HG03097 (cell line): Measurements from ENCODE around the gene NDUFB3.
A peak's percentile ranks its signal among the peaks of the same experiment; 100 is the strongest.
"Not testable (repeated sequence)": the region's sequence is repeated elsewhere in the genome, so short reads cannot be mapped to it uniquely, and the experiment has no call there.

Experiments
- ATAC-seq: cut with Tn5 transposase; IDR thresholded peaks from one replicate; pipeline ENCODE4 v1.9.1; 2021; ENCODE audit not compliant: unreplicated experiment, low FRiP score

Gene NDUFB3

GRCh38 chr2:201084863-201085262, 13.1 kb downstream of the NDUFB3 start:
- no peak for ATAC-seq

DNA sequence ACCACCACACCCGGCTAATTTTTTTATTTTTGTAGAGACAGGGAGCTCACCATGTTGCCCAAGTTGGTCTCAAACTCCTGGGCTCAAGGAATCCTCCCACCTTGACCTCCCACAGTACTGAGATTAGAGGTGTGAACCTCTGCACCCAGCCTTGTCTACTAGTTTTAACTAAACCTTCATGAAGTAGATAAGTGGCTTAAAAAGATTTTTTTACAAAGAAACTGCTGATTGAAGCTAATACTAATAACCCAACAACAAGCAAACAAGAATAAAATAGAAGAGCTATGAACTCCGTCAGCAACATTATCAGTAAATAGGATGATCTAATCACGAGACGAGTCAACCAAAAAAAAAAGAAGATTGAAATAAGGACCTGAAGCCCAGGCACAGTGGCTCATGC, 18.8 kb downstream of the NDUFB3 start:
- ATAC-seq, result no peak

DNA sequence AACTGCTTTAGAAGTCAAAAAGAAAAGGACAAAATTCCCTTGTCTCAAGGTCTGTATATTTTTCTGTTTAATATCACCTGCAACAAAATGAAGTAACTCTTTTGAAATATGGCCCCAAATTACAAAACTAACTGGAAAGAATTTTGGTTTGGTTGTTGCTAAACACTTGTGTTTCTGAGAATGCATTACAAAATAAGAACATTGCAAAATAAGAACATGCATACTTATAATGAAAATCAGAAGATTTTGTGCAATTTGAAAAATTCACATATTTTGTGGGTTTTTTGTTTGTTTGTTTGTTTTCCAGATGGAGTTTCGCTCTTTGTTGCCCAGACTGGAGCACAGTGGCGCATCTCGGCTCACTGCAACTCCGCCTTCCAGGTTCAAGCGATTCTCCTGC, 21.8 kb downstream of the NDUFB3 start:
- no peak for ATAC-seq

DNA sequence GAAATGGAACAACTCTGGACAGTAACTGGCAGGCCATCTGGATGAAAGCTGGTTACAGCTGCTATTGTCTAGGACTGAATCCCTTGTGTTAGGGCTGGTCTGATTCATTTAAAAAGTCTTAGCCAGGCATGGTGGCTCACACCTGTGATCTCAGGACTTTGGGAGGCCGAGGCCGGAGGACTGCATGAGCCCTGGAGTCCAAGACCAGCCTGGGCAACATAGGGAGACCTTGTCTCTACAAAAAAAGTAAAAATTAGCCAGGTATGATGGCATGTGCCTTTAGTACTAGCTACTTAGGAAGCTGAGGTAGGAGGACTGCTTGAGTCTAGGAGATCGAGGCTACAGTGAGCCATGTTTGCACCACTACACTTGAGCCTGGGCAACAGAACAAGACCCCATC, 28.7 kb downstream of the NDUFB3 start:
- no peak for ATAC-seq

DNA sequence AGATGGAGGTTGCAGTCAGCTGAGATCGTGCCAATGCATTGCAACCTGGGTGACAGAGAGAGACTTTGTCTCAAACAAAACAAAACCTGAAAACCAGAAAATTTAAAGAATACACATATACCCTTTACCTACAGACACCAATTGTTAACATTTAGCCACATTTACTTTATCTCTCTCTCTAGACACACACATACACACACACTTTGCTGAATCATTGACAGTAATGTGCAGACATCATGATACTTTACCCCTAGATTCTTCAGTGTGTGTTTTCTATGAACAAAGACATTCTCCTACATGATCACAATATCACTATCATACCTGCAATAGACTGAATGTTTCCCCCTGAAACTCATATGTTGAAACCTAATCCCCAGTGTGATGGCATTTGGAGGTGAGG, 34.0 kb downstream of the NDUFB3 start:
- ATAC-seq, result no peak

DNA sequence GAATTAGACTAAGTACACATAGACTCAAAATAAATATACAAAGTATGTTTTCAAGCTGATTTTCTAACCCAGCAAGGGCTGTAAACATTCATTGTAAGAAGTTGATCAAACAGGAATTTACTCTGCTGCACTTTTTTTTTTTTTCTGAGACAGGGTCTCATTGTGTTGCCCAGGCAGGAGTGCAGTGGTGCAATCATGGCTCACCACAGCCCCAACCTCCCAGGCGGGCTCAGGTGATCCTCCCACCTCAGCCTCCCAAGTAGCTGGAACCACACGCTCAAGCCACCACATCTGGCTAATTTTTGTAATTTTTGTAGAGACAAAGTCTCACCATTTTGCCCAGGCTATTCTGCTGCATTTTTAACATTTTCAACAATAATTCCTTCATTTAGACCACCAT, 35.8 kb downstream of the NDUFB3 start:
- no peak for ATAC-seq

GRCh38 chr2:201108341-201108740, 36.5 kb downstream of the NDUFB3 start:
- no peak for ATAC-seq

DNA sequence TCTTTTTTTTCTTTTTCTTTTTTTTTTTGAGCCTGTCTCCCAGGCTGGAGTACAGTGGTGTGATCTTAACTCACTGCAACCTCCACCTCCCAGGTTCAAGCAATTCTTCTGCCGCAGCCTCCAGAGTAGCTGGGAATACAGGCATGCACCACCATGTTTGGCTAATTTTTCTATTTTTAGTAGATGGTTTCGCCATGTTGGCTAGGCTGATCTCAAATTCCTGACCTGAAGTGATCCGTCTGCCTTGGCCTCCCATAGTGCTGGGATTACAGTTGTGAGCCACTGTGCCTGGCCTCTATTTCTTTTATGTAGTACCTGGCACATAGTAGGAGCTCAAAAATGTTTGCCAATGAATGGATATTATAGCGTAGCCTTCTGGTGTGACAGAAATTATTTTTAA, 37.4 kb downstream of the NDUFB3 start:
- no peak for ATAC-seq

DNA sequence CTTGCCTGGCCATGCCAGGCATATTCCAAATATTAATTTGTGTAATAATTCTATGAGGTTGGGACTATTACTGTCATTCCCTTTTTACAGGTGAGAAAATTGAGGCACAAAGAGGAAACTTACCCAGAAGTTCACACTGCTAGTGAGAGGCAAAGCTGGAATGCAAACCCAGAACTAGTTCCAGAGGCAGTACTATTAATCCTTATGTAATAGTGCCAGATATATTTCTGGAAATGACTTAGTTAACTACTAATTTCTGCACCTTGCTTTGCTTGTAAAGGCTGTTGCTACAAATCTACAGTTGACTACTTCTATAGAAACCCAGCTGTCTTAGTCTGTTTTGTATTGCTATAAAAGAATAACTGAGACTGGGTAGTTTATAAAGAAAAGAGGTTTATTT, 38.8 kb downstream of the NDUFB3 start:
- ATAC-seq, result no peak

GRCh38 chr2:201111096-201111495, 39.3 kb downstream of the NDUFB3 start:
- ATAC-seq, result no peak

DNA sequence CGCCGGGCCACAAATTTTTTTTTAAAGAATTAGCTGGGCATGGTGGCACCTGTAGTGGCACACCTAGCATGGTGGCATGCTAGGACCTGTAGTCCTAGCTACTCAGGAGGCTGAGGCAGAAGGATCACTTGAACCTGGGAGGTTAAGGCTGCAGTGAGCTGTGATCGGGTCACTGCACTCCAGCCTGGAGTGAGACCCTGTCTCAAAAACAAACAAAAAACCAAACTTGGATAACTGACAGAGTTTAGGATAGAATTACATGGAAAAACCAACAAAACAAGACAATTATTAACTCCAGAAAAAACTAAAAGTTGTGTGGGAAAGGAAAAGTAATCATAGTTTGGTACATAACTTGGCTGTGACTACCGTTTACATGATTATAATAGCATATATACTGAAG, 42.5 kb downstream of the NDUFB3 start:
- ATAC-seq, result no peak

DNA sequence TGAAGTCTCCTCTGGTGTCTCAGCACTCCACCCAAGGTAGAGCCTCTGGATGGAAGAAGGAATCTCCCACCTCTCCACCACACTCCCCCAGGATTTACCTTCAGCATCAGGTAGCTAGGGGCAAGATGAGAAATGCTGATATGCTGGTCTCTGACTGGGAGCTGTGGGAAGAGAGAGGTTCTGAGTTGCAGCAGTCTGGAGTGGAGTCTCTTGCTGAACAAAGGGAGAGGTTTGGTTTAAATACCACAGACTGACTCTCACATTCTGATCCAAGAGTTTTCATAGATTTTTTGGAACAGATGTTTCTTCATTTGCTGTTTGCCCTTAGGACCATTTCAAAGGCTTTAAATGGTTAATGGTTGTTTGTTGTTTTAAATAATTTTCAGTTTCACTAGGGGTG, 43.0 kb downstream of the NDUFB3 start:
- ATAC-seq, result no peak

DNA sequence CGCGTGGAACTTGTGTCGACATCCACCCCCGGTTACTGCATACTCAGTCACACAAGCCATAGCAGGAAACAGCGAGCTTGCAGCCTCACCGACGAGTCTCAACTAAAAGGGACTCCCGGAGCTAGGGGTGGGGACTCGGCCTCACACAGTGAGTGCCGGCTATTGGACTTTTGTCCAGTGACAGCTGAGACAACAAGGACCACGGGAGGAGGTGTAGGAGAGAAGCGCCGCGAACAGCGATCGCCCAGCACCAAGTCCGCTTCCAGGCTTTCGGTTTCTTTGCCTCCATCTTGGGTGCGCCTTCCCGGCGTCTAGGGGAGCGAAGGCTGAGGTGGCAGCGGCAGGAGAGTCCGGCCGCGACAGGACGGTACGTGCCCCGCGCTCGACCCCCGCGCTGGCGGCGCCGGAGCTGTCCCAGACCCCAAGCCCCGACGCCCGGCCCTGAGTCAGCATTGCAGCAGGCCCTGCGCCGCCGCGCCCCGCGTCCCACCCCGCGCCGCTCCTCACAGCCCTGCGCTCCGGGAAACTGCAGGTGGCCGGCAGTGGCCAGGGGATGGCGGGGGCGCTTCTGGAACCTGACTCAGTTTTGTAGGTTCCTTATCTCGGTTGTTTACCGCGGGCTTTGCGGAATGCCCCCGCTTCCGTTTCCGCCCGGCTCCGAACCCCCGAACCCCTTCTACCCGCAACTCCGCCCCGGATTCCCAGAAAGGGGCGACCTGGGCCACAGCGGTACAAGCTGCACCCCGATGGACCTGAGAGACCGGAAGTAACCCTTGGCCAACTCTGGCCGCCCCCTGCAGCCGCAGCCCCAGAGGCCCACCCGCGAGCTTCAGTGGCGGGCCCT, 44.5 kb downstream of the NDUFB3 start, which contains the start of gene CFLAR:
Gene CFLAR (plus strand): TSS at position 50 of the 844 bp plus-strand sequence. CDS start 13,702 bp downstream, outside the sequence.
- peak; percentile 39 for ATAC-seq

- no peak for ATAC-seq
These were observed 45.3 kb downstream of the NDUFB3 start for GRCh38 chr2:201116959-201117734.

GRCh38 chr2:201117735-201118094, 45.9 kb downstream of the NDUFB3 start:
- not testable (repeated sequence) for ATAC-seq

- ATAC-seq, result peak; percentile 39
These were observed 46.5 kb downstream of the NDUFB3 start for GRCh38 chr2:201118121-201118960.

GRCh38 chr2:201118961-201119854, 47.4 kb downstream of the NDUFB3 start:
- ATAC-seq, result no peak

DNA sequence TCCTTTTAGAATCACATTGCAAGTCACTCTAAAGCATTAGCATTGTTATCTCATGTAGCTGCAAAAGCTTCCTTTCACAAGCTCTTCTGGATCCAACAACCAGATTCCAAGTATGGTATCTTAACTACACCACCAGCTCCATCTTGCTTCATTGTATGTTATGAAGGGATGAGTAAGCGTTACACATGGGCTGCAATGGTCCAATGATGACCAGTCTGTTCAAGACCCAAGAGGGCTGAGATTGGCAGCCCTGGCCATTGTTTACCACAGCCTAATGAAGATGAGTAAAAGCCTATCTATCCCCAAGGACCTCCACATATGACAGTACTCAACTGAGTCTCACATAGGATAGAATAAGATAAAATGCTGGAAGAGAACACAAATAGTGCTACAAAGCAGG, 50.5 kb downstream of the NDUFB3 start:
- ATAC-seq, result no peak

DNA sequence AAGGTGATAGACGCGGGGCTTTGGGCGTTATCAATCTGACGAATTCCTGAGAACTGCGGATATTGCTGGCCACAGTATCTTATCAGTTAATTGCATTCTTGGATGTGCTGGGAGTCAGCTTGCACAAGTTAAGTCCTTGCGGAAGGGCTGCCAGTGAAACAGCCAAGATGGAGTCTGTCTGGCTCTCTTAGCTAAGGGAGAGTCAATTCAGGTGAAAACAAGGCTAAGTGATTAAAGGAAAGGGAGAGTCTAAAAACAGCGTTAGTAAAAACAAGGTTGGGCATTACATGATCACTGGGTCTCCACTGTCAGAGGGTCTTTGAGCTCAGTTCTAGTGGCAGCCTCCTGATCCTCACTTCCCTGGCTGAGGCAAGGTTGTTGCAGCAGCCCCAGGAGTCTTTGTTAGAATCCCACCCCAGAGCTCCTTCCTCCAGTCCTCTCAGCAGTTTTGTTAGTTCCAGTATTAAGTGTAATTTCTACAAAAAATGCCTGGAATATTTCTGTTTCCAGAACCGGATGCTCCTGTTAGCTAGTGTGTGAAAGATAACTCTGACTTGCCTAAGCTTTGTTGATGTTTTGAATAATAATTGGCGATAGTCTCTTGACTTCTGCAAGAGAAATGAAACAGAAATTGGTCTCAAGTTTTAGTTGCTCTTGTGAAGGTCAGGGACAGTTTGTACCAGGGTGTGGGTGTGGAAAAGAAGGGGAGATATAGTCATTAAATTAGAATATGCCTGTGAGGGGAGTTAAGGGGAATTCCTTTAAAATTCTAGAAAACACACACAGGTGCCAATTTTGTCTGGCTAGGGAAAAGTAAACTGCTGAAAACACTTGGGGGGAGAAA, 54.7 kb downstream of the NDUFB3 start:
- ATAC-seq, result no peak
